ENCODE results near the gene SUPT6H. TPM values are rescaled to one million over a fixed set of nuclear protein-coding genes. Genes with fewer than 3 reads are reported as not detected.
A peak's percentile ranks its signal among the peaks of the same experiment; 100 is the strongest.

The SUPT6H gene
- polyA plus RNA-seq, 1 of the 3 experiments (the other 2 are of a cell fraction): 26.9 TPM

DNA sequence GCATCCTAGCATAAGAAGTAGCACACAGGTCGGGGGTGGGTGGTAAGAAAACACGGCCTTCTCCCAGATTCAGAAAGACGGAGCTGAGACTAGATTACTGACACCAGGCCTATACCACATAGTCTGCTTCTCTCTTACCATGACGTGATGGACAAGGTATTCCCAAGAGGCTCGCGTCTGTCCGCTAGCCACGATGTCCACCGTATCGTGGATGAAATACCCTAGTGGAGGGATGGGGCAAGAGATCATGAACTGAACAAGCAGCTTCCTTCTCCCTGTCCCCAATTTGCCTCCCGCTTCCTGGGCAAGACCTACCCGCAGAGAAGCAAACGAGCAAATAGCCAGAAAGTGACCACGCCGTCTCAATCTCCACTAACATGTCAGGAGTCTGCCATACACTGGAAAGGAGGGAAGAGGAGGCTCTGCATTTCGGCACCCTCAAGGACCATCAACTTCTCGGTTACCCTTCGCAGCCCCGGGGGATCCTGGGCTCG is 63.2 kb downstream of the SUPT6H start:
- Histone ChIP-seq H3K27ac (ENCODE audit: low read depth in 2 of 2, low read length in 1 of 2) (peak overlapping the region; percentile 72 to 88), H4K20me1 (ENCODE audit: insufficient read depth) (peaks cover 36% of the 10 kb centered on the region)

More for the DNA sequence above, 63.2 kb downstream of the SUPT6H start:
- Histone ChIP-seq H3F3A (replicated peaks; ENCODE audit: insufficient read depth) (peaks cover 73% of the 10 kb centered on the region), H3K9me3 (no peaks in the 10 kb centered on the region), H3K79me2 (ENCODE audit: insufficient read depth) (peaks cover 31% of the 10 kb centered on the region), H3K4me2 (peak overlapping the region; percentile 99), H2AFZ (ENCODE audit: low read depth) (no peak overlapping the region), H3K9ac (peak overlapping the region; percentile 71; the same call in 1 of the 2 replicates), H3K27me3 (ENCODE audit: insufficient read depth) (no peaks in the 10 kb centered on the region), H3K9me2 (no peaks in the 10 kb centered on the region), H3K4me1 (ENCODE audit: control insufficient read depth in 1 of 2, insufficient read depth in 2 of 2, low read depth in 1 of 2, low read length in 1 of 2) (peaks cover 16 to 42% of the 10 kb centered on the region in 2 experiments), H3K4me3 (ENCODE audit: low read depth in 2 of 2, low read length in 1 of 2) (peak overlapping the region; percentile 54 to 67), H3K36me3 (replicated peaks in 1 of 2; ENCODE audit: control insufficient read depth in 1 of 2, insufficient read depth in 2 of 2, low read length in 1 of 2) (peaks cover 38 to 41% of the 10 kb centered on the region in 2 experiments)
- POLR2A ChIA-PET: interaction anchor here (1.0 to 4.5 kb wide), 3 partner anchors 18 to 227 kb away, joined by 3 to 52 read pairs (median 4); partner anchors contain the start of gene TRAF4
- no peak for DNase-seq
- CTCF ChIA-PET: interaction anchor here (0.8 to 11.1 kb wide), 15 partner anchors 9 to 391 kb away, joined by 3 to 612 read pairs (median 8); partner anchors contain the start of genes PHF12, PROCA1, SDF2 and SUPT6H
- TF ChIP-seq GABPA (IDR thresholded peaks at IDR 0.05; ENCODE audit: low read depth) (no peak), CTCF (IDR thresholded peaks at IDR 0.05) (peak; percentile 25; the same call in 1 of the 2 replicates), POLR2AphosphoS5 (IDR thresholded peaks at IDR 0.05; ENCODE audit: low read depth, low read length) (peak; percentile 40; the same call in 1 of the 2 replicates), TAF1 (IDR thresholded peaks at IDR 0.05; ENCODE audit: borderline replicate concordance, low read depth, low read length) (no peak), PBX3 (IDR thresholded peaks at IDR 0.05) (peak; percentile 54; the same call in 1 of the 2 replicates), EP300 (IDR thresholded peaks at IDR 0.05; ENCODE audit: borderline replicate concordance in 1 of 2, low read depth in 1 of 2, low read length in 1 of 2) (no peak), IRF3 (IDR thresholded peaks at IDR 0.05; ENCODE audit: low read depth, low read length) (no peak), ZBTB33 (IDR thresholded peaks at IDR 0.05; ENCODE audit: borderline replicate concordance, low read depth) (no peak; the same call in 1 of the 2 replicates), RCOR1 (IDR thresholded peaks at IDR 0.05; ENCODE audit: low read length) (no peak), FOXM1 (IDR thresholded peaks at IDR 0.05; ENCODE audit: low read depth) (no peak), CHD2 (IDR thresholded peaks at IDR 0.05; ENCODE audit: low read length, partially characterized antibody) (peak; percentile 11)
- 50% methylated on average over 18 of the region's 20 CpGs for WGBS (ENCODE audit: low lambda C conversion rate)
